H9 (cell line): ENCODE results near the gene MRLN. TPM values are rescaled to one million over a fixed set of nuclear protein-coding genes. Genes with fewer than 3 reads are reported as not detected.

Source experiments
- DNase-seq: peaks from one replicate; pipeline ENCODE4 v3.0.0-alpha.2; 2017
- H2AFZ ChIP-seq: one replicate; pipeline ENCODE4 v1.6.1; 2013; ENCODE audit warnings: mild to moderate bottlenecking, low read length, control low read depth, moderate library complexity
- H2AK5ac ChIP-seq: 2 replicates; pipeline ENCODE4 v1.6.1; 2013; ENCODE audit warnings: low read length, control low read depth, mixed read lengths; ENCODE audit not compliant: insufficient read length
- H2BK120ac ChIP-seq: one replicate; pipeline ENCODE4 v1.6.1; 2013; ENCODE audit warnings: low read depth, mild to moderate bottlenecking, low read length, control low read depth, inconsistent platforms; ENCODE audit not compliant: poor library complexity, severe bottlenecking
- H2BK12ac ChIP-seq: 2 replicates; pipeline ENCODE4 v1.6.1; 2013; ENCODE audit warnings: low read length, control low read depth, mixed read lengths, low read depth; ENCODE audit not compliant: insufficient read length
- H2BK15ac ChIP-seq: 2 replicates; pipeline ENCODE4 v1.6.1; 2013; ENCODE audit warnings: low read depth, low read length, control low read depth
- H2BK20ac ChIP-seq: one replicate; pipeline ENCODE4 v1.6.1; 2013; ENCODE audit warnings: low read depth, mild to moderate bottlenecking, low read length, control low read depth, inconsistent platforms; ENCODE audit not compliant: poor library complexity, severe bottlenecking
- H2BK5ac ChIP-seq: 2 replicates; pipeline ENCODE4 v1.6.1; 2013; ENCODE audit warnings: low read length, control low read depth, mixed read lengths; ENCODE audit not compliant: insufficient read length
- H3K14ac ChIP-seq: 2 replicates; pipeline ENCODE4 v1.6.1; 2013; ENCODE audit warnings: low read length, control low read depth; ENCODE audit not compliant: insufficient read depth
- H3K18ac ChIP-seq: 2 replicates; pipeline ENCODE4 v1.6.1; 2013; ENCODE audit warnings: low read depth, mild to moderate bottlenecking, mixed read lengths, low read length, control low read depth; ENCODE audit not compliant: insufficient read length
- H3K23ac ChIP-seq: 2 replicates; pipeline ENCODE4 v1.6.1; 2013; ENCODE audit warnings: low read length, control low read depth, mixed read lengths, low read depth; ENCODE audit not compliant: insufficient read length
- H3K23me2 ChIP-seq: 2 replicates; pipeline ENCODE4 v1.6.1; 2013; ENCODE audit warnings: low read depth, mild to moderate bottlenecking, mixed read lengths, low read length, control low read depth; ENCODE audit not compliant: insufficient read length, poor library complexity, severe bottlenecking
- H3K27ac ChIP-seq: 2 replicates; pipeline ENCODE4 v1.5.1; 2013; ENCODE audit warnings: low read length, control low read depth, mixed read lengths, low read depth; ENCODE audit not compliant: insufficient read length
- H3K27me3 ChIP-seq: 2 replicates; pipeline ENCODE4 v1.6.1; 2013; ENCODE audit warnings: low read length, control low read depth, inconsistent platforms; ENCODE audit not compliant: insufficient read depth
- H3K4ac ChIP-seq: 2 replicates; pipeline ENCODE4 v1.6.1; 2013; ENCODE audit warnings: low read depth, mild to moderate bottlenecking, control low read depth, inconsistent platforms, low read length, moderate library complexity
- H3K4me1 ChIP-seq: 2 replicates; pipeline ENCODE4 v1.6.1; 2013; ENCODE audit warnings: low read length, control low read depth, inconsistent platforms; ENCODE audit not compliant: insufficient read depth
- H3K4me2 ChIP-seq: 2 replicates; pipeline ENCODE4 v1.6.1; 2013; ENCODE audit warnings: low read length, control low read depth, mixed read lengths; ENCODE audit not compliant: insufficient read length, insufficient read depth
- H3K56ac ChIP-seq: 2 replicates; pipeline ENCODE4 v1.6.1; 2013; ENCODE audit warnings: low read depth, mild to moderate bottlenecking, mixed read lengths, low read length, control low read depth; ENCODE audit not compliant: insufficient read length
- H3K79me1 ChIP-seq: 2 replicates; pipeline ENCODE4 v1.6.1; 2013; ENCODE audit warnings: low read depth, mild to moderate bottlenecking, moderate library complexity, low read length, control low read depth, inconsistent platforms; ENCODE audit not compliant: insufficient read depth, poor library complexity, severe bottlenecking
- H3K79me2 ChIP-seq: 2 replicates; pipeline ENCODE4 v1.6.1; 2013; ENCODE audit warnings: low read length, control low read depth, inconsistent platforms; ENCODE audit not compliant: insufficient read depth
- H3K9ac ChIP-seq: 2 replicates; pipeline ENCODE4 v1.6.1; 2013; ENCODE audit warnings: low read length, control low read depth, mixed read lengths; ENCODE audit not compliant: insufficient read length; ENCODE audit errors: extremely low read depth
- H3K9me3 ChIP-seq: one replicate; pipeline ENCODE4 v1.6.1; 2013; ENCODE audit warnings: low read depth, low read length, inconsistent platforms; ENCODE audit not compliant: control insufficient read depth
- H3T11ph ChIP-seq: one replicate; pipeline ENCODE4 v1.6.1; 2013; ENCODE audit warnings: mild to moderate bottlenecking, low read length, control low read depth, inconsistent platforms
- H4K20me1 ChIP-seq: one replicate; pipeline ENCODE4 v1.6.1; 2013; ENCODE audit not compliant: control insufficient read depth, insufficient read length, insufficient read depth
- H4K5ac ChIP-seq: 2 replicates; pipeline ENCODE4 v1.6.1; 2013; ENCODE audit warnings: low read depth, mild to moderate bottlenecking, mixed read lengths, low read length, control low read depth; ENCODE audit not compliant: insufficient read length
- H4K8ac ChIP-seq: replicated peaks from 2 replicates; pipeline ENCODE4 v1.6.1; 2013; ENCODE audit warnings: low read length, control low read depth, mixed read lengths, low read depth; ENCODE audit not compliant: insufficient read length
- H4K91ac ChIP-seq: 2 replicates; pipeline ENCODE4 v1.6.1; 2013; ENCODE audit warnings: low read depth, mild to moderate bottlenecking, moderate library complexity, mixed read lengths, low read length, control low read depth; ENCODE audit not compliant: insufficient read length
- H3K27ac Mint-ChIP-seq, 3 experiments: 2 replicates in 2 of 3; 3 replicates in 1 of 3; pipeline ENCODE4 v1.8.0; 2020 to 2021; ENCODE audit warnings: mixed read lengths in 3 of 3, mild to moderate bottlenecking in 1 of 3, moderate library complexity in 1 of 3
- H3K27me3 Mint-ChIP-seq: 2 replicates; pipeline ENCODE4 v1.8.0; 2021; ENCODE audit warnings: low read depth, mild to moderate bottlenecking, moderate library complexity, mixed read lengths
- H3K36me3 Mint-ChIP-seq, 3 experiments: 2 replicates in 2 of 3; 3 replicates in 1 of 3; pipeline ENCODE4 v1.8.0; 2020 to 2021; ENCODE audit warnings: low read depth in 3 of 3, mixed read lengths in 3 of 3; ENCODE audit not compliant: insufficient read depth in 1 of 3
- H3K4me1 Mint-ChIP-seq, 2 experiments: 2 replicates each; pipeline ENCODE4 v1.8.0; 2020; ENCODE audit warnings: mixed read lengths in 2 of 2
- H3K4me3 Mint-ChIP-seq, 2 experiments: 2 replicates in 1 of 2; 3 replicates in 1 of 2; pipeline ENCODE4 v1.8.0; 2020 to 2021; ENCODE audit warnings: mild to moderate bottlenecking in 2 of 2, mixed read lengths in 2 of 2, moderate library complexity in 1 of 2
- H3K9me3 Mint-ChIP-seq, 2 experiments: 2 replicates in 1 of 2; 3 replicates in 1 of 2; pipeline ENCODE4 v1.8.0; 2020; ENCODE audit warnings: mild to moderate bottlenecking in 2 of 2, mixed read lengths in 2 of 2, moderate library complexity in 1 of 2
- WGBS: extraction: QIAGEN DNeasy Blood & Tissue Kit; methylation state at CpG from one replicate; pipeline ENCODE4 v1.1.7; 2013; ENCODE audit warnings: missing lambda C conversion rate, low lambda C conversion rate, mixed read lengths; ENCODE audit not compliant: insufficient read length; ENCODE audit errors: extremely low coverage; 5-methylcytosine and 5-hydroxymethylcytosine counted together
- total RNA-seq: library from RNA; stranded (reverse); gene quantifications from 2 replicates; pipeline ENCODE4 v1.2.1, GENCODE V29; 2021
- TF ChIP-seq, protein P1 (sequence below): fragments of 200-600 bp; sonication (generic); conservative IDR thresholded peaks from 3 replicates; pipeline ENCODE4 v1.8.0; 2021; ENCODE audit warnings: antibody characterized with exemption, mild to moderate bottlenecking

Gene MRLN
- total RNA-seq, 1 experiment from 2014 or later: not detected

DNA sequence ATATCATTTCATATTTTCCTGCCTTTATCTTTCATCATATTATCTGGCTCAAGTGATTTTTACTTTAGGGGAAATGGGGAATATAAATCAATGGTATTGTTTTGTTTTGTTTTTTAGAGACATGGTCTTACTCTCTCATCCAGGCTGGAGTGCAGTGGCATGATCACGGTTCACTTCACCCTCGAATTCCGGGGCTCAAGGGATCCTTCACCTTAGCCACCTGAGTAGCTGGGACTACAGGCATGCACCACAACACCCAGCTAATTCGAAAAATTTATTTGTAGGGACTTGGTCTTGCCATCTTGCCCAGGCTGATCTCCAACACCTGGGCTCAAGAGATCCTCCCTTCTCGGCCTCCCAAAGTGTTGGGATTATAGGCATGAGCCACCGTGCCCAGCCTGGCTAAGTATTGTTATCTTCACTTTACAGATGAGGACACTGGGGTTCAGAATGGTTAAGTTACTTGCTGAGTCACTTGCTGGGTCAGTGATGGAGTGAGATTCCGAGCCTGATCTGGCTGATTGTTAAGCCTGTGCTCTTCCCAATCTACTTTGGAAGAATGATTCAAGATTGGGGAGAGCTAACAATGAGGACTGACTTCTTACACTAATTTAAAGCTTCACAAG, 39.9 kb downstream of the MRLN start:
- no peak overlapping the region for H4K91ac ChIP-seq
- H4K5ac ChIP-seq: no peak overlapping the region
- Mint-ChIP-seq H3K36me3 (no peaks in the 10 kb centered on the region), H3K4me1 (peaks cover 9 to 12% of the 10 kb centered on the region in 2 experiments), H3K27ac (no peak overlapping the region), H3K9me3 (no peaks in the 10 kb centered on the region), H3K4me3 (no peak overlapping the region), H3K27me3 (peaks cover 34% of the 10 kb centered on the region)
- no peaks in the 10 kb centered on the region for H3K9me3 ChIP-seq
- H3K27me3 ChIP-seq: no peaks in the 10 kb centered on the region; the same call in 1 of the 2 replicates
- no peak overlapping the region for H2AK5ac ChIP-seq
- H2AFZ ChIP-seq: no peak overlapping the region
- TF ChIP-seq, protein P1, sequence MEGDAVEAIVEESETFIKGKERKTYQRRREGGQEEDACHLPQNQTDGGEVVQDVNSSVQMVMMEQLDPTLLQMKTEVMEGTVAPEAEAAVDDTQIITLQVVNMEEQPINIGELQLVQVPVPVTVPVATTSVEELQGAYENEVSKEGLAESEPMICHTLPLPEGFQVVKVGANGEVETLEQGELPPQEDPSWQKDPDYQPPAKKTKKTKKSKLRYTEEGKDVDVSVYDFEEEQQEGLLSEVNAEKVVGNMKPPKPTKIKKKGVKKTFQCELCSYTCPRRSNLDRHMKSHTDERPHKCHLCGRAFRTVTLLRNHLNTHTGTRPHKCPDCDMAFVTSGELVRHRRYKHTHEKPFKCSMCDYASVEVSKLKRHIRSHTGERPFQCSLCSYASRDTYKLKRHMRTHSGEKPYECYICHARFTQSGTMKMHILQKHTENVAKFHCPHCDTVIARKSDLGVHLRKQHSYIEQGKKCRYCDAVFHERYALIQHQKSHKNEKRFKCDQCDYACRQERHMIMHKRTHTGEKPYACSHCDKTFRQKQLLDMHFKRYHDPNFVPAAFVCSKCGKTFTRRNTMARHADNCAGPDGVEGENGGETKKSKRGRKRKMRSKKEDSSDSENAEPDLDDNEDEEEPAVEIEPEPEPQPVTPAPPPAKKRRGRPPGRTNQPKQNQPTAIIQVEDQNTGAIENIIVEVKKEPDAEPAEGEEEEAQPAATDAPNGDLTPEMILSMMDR: no peak
- no peak overlapping the region for H3K27ac ChIP-seq
- no peak overlapping the region for H3K4ac ChIP-seq
- H3K79me1 ChIP-seq: no peaks in the 10 kb centered on the region
- H3K4me2 ChIP-seq: no peak overlapping the region
- no peak overlapping the region for H4K8ac ChIP-seq
- no peaks in the 10 kb centered on the region for H3K4me1 ChIP-seq
- no peak for DNase-seq
- H3K23me2 ChIP-seq: peaks cover 18% of the 10 kb centered on the region
- no peak overlapping the region for H3K23ac ChIP-seq
- H2BK12ac ChIP-seq: no peak overlapping the region
- no peak overlapping the region for H3K56ac ChIP-seq
- no peak overlapping the region for H2BK15ac ChIP-seq
- no peak overlapping the region for H2BK120ac ChIP-seq
- H2BK5ac ChIP-seq: no peak overlapping the region
- H3T11ph ChIP-seq: no peak overlapping the region
- H2BK20ac ChIP-seq: no peak overlapping the region
- WGBS: no CpG with 5 or more reads among the region's 7 CpGs
- no peak overlapping the region for H3K9ac ChIP-seq
- H4K20me1 ChIP-seq: no peaks in the 10 kb centered on the region
- H3K18ac ChIP-seq: no peak overlapping the region
- no peak overlapping the region for H3K14ac ChIP-seq
- H3K79me2 ChIP-seq: no peaks in the 10 kb centered on the region
